ENCODE data around the gene HBA1.
"Not testable (repeated sequence)": the region's sequence is repeated elsewhere in the genome, so short reads cannot be mapped to it uniquely, and the experiment has no call there.

DNA sequence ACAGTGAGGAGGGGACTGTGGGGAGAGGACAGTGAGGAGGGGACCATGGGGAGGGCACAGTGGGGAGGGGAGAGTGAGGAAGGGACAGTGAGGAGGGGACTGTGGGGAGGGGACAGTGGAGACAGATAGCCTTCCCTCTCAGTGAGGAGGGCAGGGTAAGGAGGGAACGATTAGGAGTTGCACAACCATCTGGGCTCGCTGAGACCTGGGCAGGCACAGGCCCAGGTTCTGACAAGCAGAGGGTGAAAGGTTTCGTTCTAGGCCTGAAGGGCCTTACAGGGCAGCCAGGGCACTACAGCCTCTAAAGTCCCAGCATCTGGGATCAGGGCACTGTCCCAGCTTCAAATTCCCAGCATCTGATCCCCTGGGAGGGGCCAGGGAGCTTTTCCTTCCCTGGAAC lies 12.8 kb upstream of the HBA1 start:
- not testable (repeated sequence) for TF ChIP-seq TBP (IDR thresholded peaks at IDR 0.05; ENCODE audit: low read depth, low read length); CREB1 (IDR thresholded peaks at IDR 0.05); POLR2A (IDR thresholded peaks at IDR 0.05; ENCODE audit: control extremely low read depth in 1 of 2, low read depth in 2 of 2, low read length in 2 of 2); POLR2AphosphoS5 (IDR thresholded peaks at IDR 0.05; ENCODE audit: low read depth, low read length); ATF2 (IDR thresholded peaks at IDR 0.05; ENCODE audit: low read length)
- TF ChIP-seq, protein P1, sequence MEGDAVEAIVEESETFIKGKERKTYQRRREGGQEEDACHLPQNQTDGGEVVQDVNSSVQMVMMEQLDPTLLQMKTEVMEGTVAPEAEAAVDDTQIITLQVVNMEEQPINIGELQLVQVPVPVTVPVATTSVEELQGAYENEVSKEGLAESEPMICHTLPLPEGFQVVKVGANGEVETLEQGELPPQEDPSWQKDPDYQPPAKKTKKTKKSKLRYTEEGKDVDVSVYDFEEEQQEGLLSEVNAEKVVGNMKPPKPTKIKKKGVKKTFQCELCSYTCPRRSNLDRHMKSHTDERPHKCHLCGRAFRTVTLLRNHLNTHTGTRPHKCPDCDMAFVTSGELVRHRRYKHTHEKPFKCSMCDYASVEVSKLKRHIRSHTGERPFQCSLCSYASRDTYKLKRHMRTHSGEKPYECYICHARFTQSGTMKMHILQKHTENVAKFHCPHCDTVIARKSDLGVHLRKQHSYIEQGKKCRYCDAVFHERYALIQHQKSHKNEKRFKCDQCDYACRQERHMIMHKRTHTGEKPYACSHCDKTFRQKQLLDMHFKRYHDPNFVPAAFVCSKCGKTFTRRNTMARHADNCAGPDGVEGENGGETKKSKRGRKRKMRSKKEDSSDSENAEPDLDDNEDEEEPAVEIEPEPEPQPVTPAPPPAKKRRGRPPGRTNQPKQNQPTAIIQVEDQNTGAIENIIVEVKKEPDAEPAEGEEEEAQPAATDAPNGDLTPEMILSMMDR (IDR thresholded peaks at IDR 0.05; ENCODE audit: control extremely low read depth in 1 of 3, insufficient read depth in 1 of 3, low read depth in 1 of 3, low read length in 3 of 3): not testable (repeated sequence)
